Endothelial cell (in vitro differentiated cells): ENCODE results near the gene MTMR3. TPM values are rescaled to one million over a fixed set of nuclear protein-coding genes. Genes with fewer than 3 reads are reported as not detected.

ENCODE experiments used
- DNase-seq: peaks from one replicate; pipeline ENCODE4 v3.0.0; 2021; ENCODE audit warnings: low spot score
- H3K27ac Mint-ChIP-seq: one replicate; pipeline ENCODE4 v1.8.0; 2021; ENCODE audit warnings: mixed read lengths, inconsistent platforms; ENCODE audit not compliant: unreplicated experiment
- H3K27me3 Mint-ChIP-seq: one replicate; pipeline ENCODE4 v1.8.0; 2021; ENCODE audit warnings: mild to moderate bottlenecking, moderate library complexity, mixed read lengths, inconsistent platforms; ENCODE audit not compliant: unreplicated experiment
- H3K36me3 Mint-ChIP-seq: one replicate; pipeline ENCODE4 v1.8.0; 2021; ENCODE audit warnings: mild to moderate bottlenecking, low read depth, mixed read lengths, inconsistent platforms; ENCODE audit not compliant: unreplicated experiment
- H3K4me1 Mint-ChIP-seq: one replicate; pipeline ENCODE4 v1.8.0; 2021; ENCODE audit warnings: mild to moderate bottlenecking, mixed read lengths, inconsistent platforms; ENCODE audit not compliant: unreplicated experiment
- H3K4me3 Mint-ChIP-seq: one replicate; pipeline ENCODE4 v1.8.0; 2021; ENCODE audit warnings: mild to moderate bottlenecking, mixed read lengths, inconsistent platforms; ENCODE audit not compliant: unreplicated experiment
- H3K9me3 Mint-ChIP-seq: one replicate; pipeline ENCODE4 v1.8.0; 2021; ENCODE audit warnings: mixed read lengths, inconsistent platforms; ENCODE audit not compliant: unreplicated experiment
- CTCF ChIP-seq: fragments of 200-600 bp; sonication (generic); IDR thresholded peaks from one replicate; pipeline ENCODE4 v1.5.0; 2021; ENCODE audit warnings: antibody characterized with exemption; ENCODE audit not compliant: unreplicated experiment
- total RNA-seq: library from RNA; stranded (reverse); fragmentation: NEBNext Ultra II Directional; extraction: Animal tissue kit (Norgen Biotek cat#: 25700); gene quantifications from one replicate; pipeline ENCODE4 v1.2.1, GENCODE V29; 2021; ENCODE audit not compliant: unreplicated experiment

Gene MTMR3
- total RNA-seq, 1 donor from 2014 or later = 39.1 TPM

GRCh38 chr22:29873943-29874342 is 9.0 kb upstream of the MTMR3 start:
- no peaks in the 10 kb centered on the region for H3K27me3 Mint-ChIP-seq
- DNase-seq = no peak

GRCh38 chr22:29877620-29878019 is 5.4 kb upstream of the MTMR3 start:
- no peaks in the 10 kb centered on the region for H3K36me3 Mint-ChIP-seq
- no peak for DNase-seq
- TF ChIP-seq CTCF = no peak
- H3K4me3 Mint-ChIP-seq = no peak overlapping the region
- H3K4me1 Mint-ChIP-seq = no peaks in the 10 kb centered on the region
- no peaks in the 10 kb centered on the region for H3K9me3 Mint-ChIP-seq
- H3K27ac Mint-ChIP-seq = no peak overlapping the region
- no peaks in the 10 kb centered on the region for H3K27me3 Mint-ChIP-seq

More at GRCh38 chr22:29873943-29874342, 9.0 kb upstream of the MTMR3 start:
- Mint-ChIP-seq H3K27ac (no peak overlapping the region), H3K9me3 (no peaks in the 10 kb centered on the region), H3K4me1 (no peaks in the 10 kb centered on the region), H3K36me3 (no peaks in the 10 kb centered on the region), H3K4me3 (no peak overlapping the region)
- TF ChIP-seq CTCF = no peak

- no peaks in the 10 kb centered on the region for H3K9me3 Mint-ChIP-seq
- H3K27ac Mint-ChIP-seq = no peak overlapping the region
- no peaks in the 10 kb centered on the region for H3K36me3 Mint-ChIP-seq
- no peak for DNase-seq
- H3K4me3 Mint-ChIP-seq = no peak overlapping the region
- no peaks in the 10 kb centered on the region for H3K27me3 Mint-ChIP-seq
- H3K4me1 Mint-ChIP-seq = peaks cover 7% of the 10 kb centered on the region
- TF ChIP-seq CTCF = no peak
Observed at GRCh38 chr22:29879753-29880152, 3.2 kb upstream of the MTMR3 start.

- no peak for DNase-seq
Observed at GRCh38 chr22:29882716-29883044, 294 bp upstream of the MTMR3 start.

GRCh38 chr22:29883775-29884097 is 762 bp downstream of the MTMR3 start:
- H3K27ac Mint-ChIP-seq = peak overlapping the region; percentile 87
- peak overlapping the region; percentile 98 for H3K4me3 Mint-ChIP-seq
- no peaks in the 10 kb centered on the region for H3K36me3 Mint-ChIP-seq
- TF ChIP-seq CTCF = no peak
- DNase-seq = no peak
- H3K27me3 Mint-ChIP-seq = no peaks in the 10 kb centered on the region
- peaks cover 7% of the 10 kb centered on the region for H3K4me1 Mint-ChIP-seq
- no peaks in the 10 kb centered on the region for H3K9me3 Mint-ChIP-seq

More at GRCh38 chr22:29882716-29883044, 294 bp upstream of the MTMR3 start:
- no peak for TF ChIP-seq CTCF
- Mint-ChIP-seq H3K27ac (no peak overlapping the region), H3K36me3 (no peaks in the 10 kb centered on the region), H3K9me3 (no peaks in the 10 kb centered on the region), H3K4me3 (peak overlapping the region; percentile 74), H3K4me1 (peaks cover 7% of the 10 kb centered on the region), H3K27me3 (no peaks in the 10 kb centered on the region)
